ENCODE results near the gene EPSTI1.

The EPSTI1 gene

GRCh38 chr13:42906257-42906656 lies 85.8 kb downstream of the EPSTI1 start:
- no peaks in the 10 kb centered on the region for H3K4me1 Mint-ChIP-seq (ENCODE audit: low read depth)
- no peaks in the 10 kb centered on the region for H3K27me3 Mint-ChIP-seq
- H3K36me3 Mint-ChIP-seq (ENCODE audit: low read depth) = peaks cover 50% of the 10 kb centered on the region
- H3K4me3 Mint-ChIP-seq = no peak overlapping the region
- H3K27ac Mint-ChIP-seq = no peak overlapping the region
- H3K9me3 Mint-ChIP-seq = no peaks in the 10 kb centered on the region

- H3K4me1 Mint-ChIP-seq (ENCODE audit: low read depth) = no peaks in the 10 kb centered on the region
- H3K27me3 Mint-ChIP-seq = no peaks in the 10 kb centered on the region
- no peak overlapping the region for H3K4me3 Mint-ChIP-seq
- peaks cover 52% of the 10 kb centered on the region for H3K36me3 Mint-ChIP-seq (ENCODE audit: low read depth)
- H3K9me3 Mint-ChIP-seq = no peaks in the 10 kb centered on the region
- H3K27ac Mint-ChIP-seq = no peak overlapping the region
These were observed 86.5 kb downstream of the EPSTI1 start for GRCh38 chr13:42905579-42905978.

GRCh38 chr13:42899266-42899665 lies 92.8 kb downstream of the EPSTI1 start:
- H3K4me1 Mint-ChIP-seq (ENCODE audit: low read depth) = no peaks in the 10 kb centered on the region
- no peaks in the 10 kb centered on the region for H3K27me3 Mint-ChIP-seq
- H3K27ac Mint-ChIP-seq = no peak overlapping the region
- H3K4me3 Mint-ChIP-seq = no peak overlapping the region
- H3K9me3 Mint-ChIP-seq = no peaks in the 10 kb centered on the region
- H3K36me3 Mint-ChIP-seq (ENCODE audit: low read depth) = peaks cover 58% of the 10 kb centered on the region

GRCh38 chr13:42895776-42896175 lies 96.3 kb downstream of the EPSTI1 start:
- Mint-ChIP-seq H3K36me3 (ENCODE audit: low read depth) (peaks cover 33% of the 10 kb centered on the region), H3K9me3 (no peaks in the 10 kb centered on the region), H3K27ac (no peak overlapping the region), H3K4me3 (no peak overlapping the region), H3K27me3 (no peaks in the 10 kb centered on the region), H3K4me1 (ENCODE audit: low read depth) (no peaks in the 10 kb centered on the region)

- no peaks in the 10 kb centered on the region for H3K9me3 Mint-ChIP-seq
- no peaks in the 10 kb centered on the region for H3K27me3 Mint-ChIP-seq
- peaks cover 27% of the 10 kb centered on the region for H3K36me3 Mint-ChIP-seq (ENCODE audit: low read depth)
- H3K4me3 Mint-ChIP-seq = no peak overlapping the region
- no peaks in the 10 kb centered on the region for H3K4me1 Mint-ChIP-seq (ENCODE audit: low read depth)
- H3K27ac Mint-ChIP-seq = no peak overlapping the region
These were observed 97.2 kb downstream of the EPSTI1 start for GRCh38 chr13:42894765-42895243.

- H3K4me1 Mint-ChIP-seq (ENCODE audit: low read depth) = no peaks in the 10 kb centered on the region
- H3K27me3 Mint-ChIP-seq = no peaks in the 10 kb centered on the region
- no peak overlapping the region for H3K4me3 Mint-ChIP-seq
- H3K36me3 Mint-ChIP-seq (ENCODE audit: low read depth) = peaks cover 21% of the 10 kb centered on the region
- H3K9me3 Mint-ChIP-seq = no peaks in the 10 kb centered on the region
- H3K27ac Mint-ChIP-seq = no peak overlapping the region
These were observed 98.8 kb downstream of the EPSTI1 start for GRCh38 chr13:42893214-42893671.

- Mint-ChIP-seq H3K27me3 (no peaks in the 10 kb centered on the region), H3K36me3 (ENCODE audit: low read depth) (peaks cover 22% of the 10 kb centered on the region), H3K4me3 (no peak overlapping the region), H3K27ac (no peak overlapping the region), H3K4me1 (ENCODE audit: low read depth) (no peaks in the 10 kb centered on the region), H3K9me3 (no peaks in the 10 kb centered on the region)
These were observed 99.3 kb downstream of the EPSTI1 start for GRCh38 chr13:42892760-42893159.

- H3K9me3 Mint-ChIP-seq = no peaks in the 10 kb centered on the region
- H3K4me3 Mint-ChIP-seq = no peak overlapping the region
- no peaks in the 10 kb centered on the region for H3K4me1 Mint-ChIP-seq (ENCODE audit: low read depth)
- H3K27me3 Mint-ChIP-seq = no peaks in the 10 kb centered on the region
- no peak overlapping the region for H3K27ac Mint-ChIP-seq
- peaks cover 22% of the 10 kb centered on the region for H3K36me3 Mint-ChIP-seq (ENCODE audit: low read depth)
These were observed 100.5 kb downstream of the EPSTI1 start for GRCh38 chr13:42891591-42891990.

- Mint-ChIP-seq H3K4me3 (no peak overlapping the region), H3K4me1 (ENCODE audit: low read depth) (no peaks in the 10 kb centered on the region), H3K9me3 (no peaks in the 10 kb centered on the region), H3K36me3 (ENCODE audit: low read depth) (peaks cover 18% of the 10 kb centered on the region), H3K27ac (no peak overlapping the region), H3K27me3 (peaks cover 4% of the 10 kb centered on the region)
These were observed 106.7 kb downstream of the EPSTI1 start for GRCh38 chr13:42885325-42885724.

- Mint-ChIP-seq H3K36me3 (ENCODE audit: low read depth) (peaks cover 14% of the 10 kb centered on the region), H3K9me3 (no peaks in the 10 kb centered on the region), H3K27me3 (peaks cover 16% of the 10 kb centered on the region), H3K4me1 (ENCODE audit: low read depth) (peaks cover 5% of the 10 kb centered on the region), H3K4me3 (no peak overlapping the region), H3K27ac (no peak overlapping the region)
These were observed 108.1 kb downstream of the EPSTI1 start for GRCh38 chr13:42883771-42884467.

GRCh38 chr13:42883142-42883541 lies 108.9 kb downstream of the EPSTI1 start:
- Mint-ChIP-seq H3K4me3 (no peak overlapping the region), H3K27me3 (peaks cover 18% of the 10 kb centered on the region), H3K36me3 (ENCODE audit: low read depth) (peaks cover 11% of the 10 kb centered on the region), H3K4me1 (ENCODE audit: low read depth) (peaks cover 5% of the 10 kb centered on the region), H3K9me3 (no peaks in the 10 kb centered on the region), H3K27ac (no peak overlapping the region)

- H3K4me3 Mint-ChIP-seq = no peak overlapping the region
- H3K9me3 Mint-ChIP-seq = no peaks in the 10 kb centered on the region
- H3K4me1 Mint-ChIP-seq (ENCODE audit: low read depth) = peaks cover 24% of the 10 kb centered on the region
- H3K27me3 Mint-ChIP-seq = peaks cover 18% of the 10 kb centered on the region
- H3K27ac Mint-ChIP-seq = no peak overlapping the region
- no peaks in the 10 kb centered on the region for H3K36me3 Mint-ChIP-seq (ENCODE audit: low read depth)
These were observed 111.9 kb downstream of the EPSTI1 start for GRCh38 chr13:42880056-42880605.

- Mint-ChIP-seq H3K36me3 (ENCODE audit: low read depth) (no peaks in the 10 kb centered on the region), H3K4me1 (ENCODE audit: low read depth) (peaks cover 24% of the 10 kb centered on the region), H3K27ac (no peak overlapping the region), H3K4me3 (no peak overlapping the region), H3K27me3 (peaks cover 20% of the 10 kb centered on the region), H3K9me3 (no peaks in the 10 kb centered on the region)
These were observed 113.3 kb downstream of the EPSTI1 start for GRCh38 chr13:42878721-42879120.

GRCh38 chr13:42876887-42877545 lies 115.0 kb downstream of the EPSTI1 start:
- peaks cover 24% of the 10 kb centered on the region for H3K4me1 Mint-ChIP-seq (ENCODE audit: low read depth)
- no peak overlapping the region for H3K4me3 Mint-ChIP-seq
- no peak overlapping the region for H3K27ac Mint-ChIP-seq
- no peaks in the 10 kb centered on the region for H3K9me3 Mint-ChIP-seq
- no peaks in the 10 kb centered on the region for H3K36me3 Mint-ChIP-seq (ENCODE audit: low read depth)
- peaks cover 20% of the 10 kb centered on the region for H3K27me3 Mint-ChIP-seq

GRCh38 chr13:42876270-42876714 lies 115.7 kb downstream of the EPSTI1 start:
- H3K9me3 Mint-ChIP-seq = no peaks in the 10 kb centered on the region
- no peaks in the 10 kb centered on the region for H3K36me3 Mint-ChIP-seq (ENCODE audit: low read depth)
- peaks cover 20% of the 10 kb centered on the region for H3K27me3 Mint-ChIP-seq
- H3K27ac Mint-ChIP-seq = no peak overlapping the region
- no peak overlapping the region for H3K4me3 Mint-ChIP-seq
- H3K4me1 Mint-ChIP-seq (ENCODE audit: low read depth) = peaks cover 24% of the 10 kb centered on the region

Measured in stimulated activated naive CD8-positive, alpha-beta T cell treated with anti-CD3 and anti-CD28 coated beads, Interleukin-15, Interleukin-2, amounts not matched to agents 100 ng/mL and 50 ng/mL, for 24 hours (primary cell).